Measurements from ENCODE around the gene PON2. TPM values are rescaled to one million over a fixed set of nuclear protein-coding genes. Genes with fewer than 3 reads are reported as not detected.

The PON2 gene
- total and polyA plus RNA-seq, 10 of the 15 experiments (the other 5 are each of a cell fraction or from before 2014, with no cell fraction given) = 22.9 to 127 (median 46.1) TPM

DNA sequence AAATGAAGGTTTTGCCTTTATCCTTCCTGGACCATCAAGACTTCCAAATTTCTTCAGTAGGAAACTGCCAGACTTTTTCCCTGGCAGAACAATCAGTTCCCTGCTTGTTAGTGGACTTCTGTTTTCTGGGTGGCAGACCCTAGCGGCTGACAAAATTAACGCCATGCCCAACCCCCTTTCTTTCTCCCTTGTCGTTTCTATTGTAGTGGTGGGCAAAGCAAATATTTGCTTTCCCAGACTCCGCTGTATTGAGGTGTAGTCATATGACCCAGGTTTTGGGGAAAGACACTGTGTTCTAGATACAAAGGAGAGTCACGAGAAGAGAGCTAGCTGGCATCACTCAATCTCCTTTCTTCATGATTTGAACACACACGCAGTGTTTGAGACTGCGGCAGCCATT lies 7.7 kb downstream of the PON2 start:
- Histone ChIP-seq H3K27ac (ENCODE audit: control insufficient read depth, insufficient read depth) (no peak overlapping the region), H3K4me3 (no peak overlapping the region), H3K9ac (ENCODE audit: control insufficient read depth, insufficient read depth, low read length) (no peak overlapping the region), H3K9me3 (replicated peaks; ENCODE audit: control insufficient read depth, insufficient read depth, low read length) (no peaks in the 10 kb centered on the region; the same call in 2 of the 3 replicates), H3K27me3 (replicated peaks in 1 of 2; ENCODE audit: control insufficient read depth in 2 of 2, insufficient read depth in 2 of 2, low read length in 1 of 2) (no peaks in the 10 kb centered on the region), H4K20me1 (ENCODE audit: control insufficient read depth, insufficient read depth) (no peaks in the 10 kb centered on the region), H3K4me2 (ENCODE audit: control insufficient read depth, insufficient read depth) (no peak overlapping the region), H3K4me1 (ENCODE audit: control insufficient read depth, insufficient read depth, low read length) (no peaks in the 10 kb centered on the region), H3K79me2 (ENCODE audit: control insufficient read depth, insufficient read depth, low read length) (no peaks in the 10 kb centered on the region), H3K36me3 (ENCODE audit: control insufficient read depth in 2 of 2, insufficient read depth in 2 of 2, low read length in 1 of 2) (no peaks in the 10 kb centered on the region), H2AFZ (ENCODE audit: control insufficient read depth, low read depth, low read length) (no peak overlapping the region)
- in situ Hi-C loops (cut with MboI) (no loop called here), intact Hi-C loops (cut with micrococcal nuclease; ENCODE audit: unreplicated experiment) (no loop called here)
- RAD21 ChIA-PET (ENCODE audit: unreplicated experiment) = interaction anchor here (0.9 to 2.0 kb wide), 5 partner anchors 16 to 261 kb away, joined by 3 to 15 read pairs (median 4); no protein-coding TSS in a partner anchor
- no peak for TF ChIP-seq MYC (IDR thresholded peaks at IDR 0.05; ENCODE audit: insufficient read depth, insufficient read length, insufficient replicate concordance, low read length, severe bottlenecking)
- TF ChIP-seq, protein P1, sequence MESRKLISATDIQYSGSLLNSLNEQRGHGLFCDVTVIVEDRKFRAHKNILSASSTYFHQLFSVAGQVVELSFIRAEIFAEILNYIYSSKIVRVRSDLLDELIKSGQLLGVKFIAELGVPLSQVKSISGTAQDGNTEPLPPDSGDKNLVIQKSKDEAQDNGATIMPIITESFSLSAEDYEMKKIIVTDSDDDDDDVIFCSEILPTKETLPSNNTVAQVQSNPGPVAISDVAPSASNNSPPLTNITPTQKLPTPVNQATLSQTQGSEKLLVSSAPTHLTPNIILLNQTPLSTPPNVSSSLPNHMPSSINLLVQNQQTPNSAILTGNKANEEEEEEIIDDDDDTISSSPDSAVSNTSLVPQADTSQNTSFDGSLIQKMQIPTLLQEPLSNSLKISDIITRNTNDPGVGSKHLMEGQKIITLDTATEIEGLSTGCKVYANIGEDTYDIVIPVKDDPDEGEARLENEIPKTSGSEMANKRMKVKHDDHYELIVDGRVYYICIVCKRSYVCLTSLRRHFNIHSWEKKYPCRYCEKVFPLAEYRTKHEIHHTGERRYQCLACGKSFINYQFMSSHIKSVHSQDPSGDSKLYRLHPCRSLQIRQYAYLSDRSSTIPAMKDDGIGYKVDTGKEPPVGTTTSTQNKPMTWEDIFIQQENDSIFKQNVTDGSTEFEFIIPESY (IDR thresholded peaks at IDR 0.05) = 0 out of 2 replicates have a peak, but pooled peaks have one; percentile 40
- DNase-seq (ENCODE audit: low read depth, low spot score) (no peak), FAIRE-seq (no peak), ATAC-seq (no peak)
- BruUV-seq (replicated peaks) = no TSS peak
- 73% methylated on average over 7 of the region's 7 CpGs for WGBS (ENCODE audit: insufficient coverage, insufficient replicate concordance, low lambda C conversion rate, missing lambda C conversion rate)
- CTCF ChIA-PET = interaction anchor here (0.8 to 2.4 kb wide), 3 partner anchors 8 to 978 kb away, joined by 3 to 15 read pairs (median 3); no protein-coding TSS in a partner anchor
- SMC1A ChIA-PET (ENCODE audit: uncharacterized antibody, unreplicated experiment) = interaction anchor here (0.7 to 3.4 kb wide), 9 partner anchors 8 to 262 kb away, joined by 3 to 15 read pairs (median 5); no protein-coding TSS in a partner anchor
- POLR2A ChIA-PET = interaction anchor here (0.7 to 1.2 kb wide), 2 partner anchors 9 to 17 kb away, joined by 3 to 5 read pairs; no protein-coding TSS in a partner anchor

DNA sequence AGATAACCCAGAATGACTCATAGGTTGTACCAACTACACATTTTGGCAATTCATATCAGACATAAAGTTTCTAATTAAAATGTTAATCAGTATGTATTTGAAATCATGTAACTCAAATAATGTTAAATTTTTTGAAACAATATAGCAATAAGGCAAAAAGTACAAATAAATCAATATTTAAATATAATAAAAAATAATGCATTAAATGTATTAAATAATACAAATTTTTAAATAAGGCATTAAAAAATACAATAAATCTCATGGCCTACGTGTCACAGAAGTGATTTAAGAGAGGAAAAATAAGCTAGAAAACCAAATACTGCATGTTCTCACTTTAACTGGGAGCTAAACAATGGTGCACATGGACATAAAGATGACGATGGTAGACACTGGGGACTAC lies 9.1 kb downstream of the PON2 start:
- FAIRE-seq = no peak
- ChIA-PET RAD21 (ENCODE audit: unreplicated experiment) (interaction anchor here (1.4 kb wide), 1 partner anchor 51 kb away, joined by 5 read pairs; no protein-coding TSS in a partner anchor), POLR2A (no interaction called here), CTCF (interaction anchor here (0.9 to 1.5 kb wide), 3 partner anchors 11 to 977 kb away, joined by 3 to 4 read pairs (median 4); no protein-coding TSS in a partner anchor), SMC1A (ENCODE audit: uncharacterized antibody, unreplicated experiment) (interaction anchor here (0.6 to 1.1 kb wide), 3 partner anchors 9 to 976 kb away, joined by 3 to 5 read pairs (median 5); partner anchors contain the start of gene PON2)
- DNase-seq (ENCODE audit: low read depth, low spot score) = no peak
- Histone ChIP-seq H3K36me3 (ENCODE audit: control insufficient read depth in 2 of 2, insufficient read depth in 2 of 2, low read length in 1 of 2) (no peaks in the 10 kb centered on the region), H3K27ac (ENCODE audit: control insufficient read depth, insufficient read depth) (no peak overlapping the region), H3K9me3 (replicated peaks; ENCODE audit: control insufficient read depth, insufficient read depth, low read length) (no peaks in the 10 kb centered on the region; the same call in 2 of the 3 replicates), H3K4me3 (no peak overlapping the region), H3K27me3 (replicated peaks in 1 of 2; ENCODE audit: control insufficient read depth in 2 of 2, insufficient read depth in 2 of 2, low read length in 1 of 2) (no peaks in the 10 kb centered on the region), H3K9ac (ENCODE audit: control insufficient read depth, insufficient read depth, low read length) (no peak overlapping the region), H2AFZ (ENCODE audit: control insufficient read depth, low read depth, low read length) (no peak overlapping the region), H3K4me1 (ENCODE audit: control insufficient read depth, insufficient read depth, low read length) (no peaks in the 10 kb centered on the region), H4K20me1 (ENCODE audit: control insufficient read depth, insufficient read depth) (no peaks in the 10 kb centered on the region), H3K79me2 (ENCODE audit: control insufficient read depth, insufficient read depth, low read length) (no peaks in the 10 kb centered on the region), H3K4me2 (ENCODE audit: control insufficient read depth, insufficient read depth) (no peak overlapping the region)
- in situ Hi-C loops (cut with MboI) = no loop called here
- ATAC-seq = no peak
- no peak for TF ChIP-seq ZNF384 (IDR thresholded peaks at IDR 0.05; ENCODE audit: borderline replicate concordance, low read depth, low read length)
- no peak for TF ChIP-seq HDGF (IDR thresholded peaks at IDR 0.05)
- TF ChIP-seq, protein P2, sequence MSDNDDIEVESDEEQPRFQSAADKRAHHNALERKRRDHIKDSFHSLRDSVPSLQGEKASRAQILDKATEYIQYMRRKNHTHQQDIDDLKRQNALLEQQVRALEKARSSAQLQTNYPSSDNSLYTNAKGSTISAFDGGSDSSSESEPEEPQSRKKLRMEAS (IDR thresholded peaks at IDR 0.05; ENCODE audit: low read depth, low read length) = no peak
- intact Hi-C loops (cut with micrococcal nuclease; ENCODE audit: unreplicated experiment) = no loop called here
- BruUV-seq (replicated peaks) = no TSS peak
- WGBS (ENCODE audit: insufficient coverage, insufficient replicate concordance, low lambda C conversion rate, missing lambda C conversion rate) = 26% methylated on average over 2 of the region's 2 CpGs
